ENCODE data around the gene HDAC4.

GRCh38 chr2:239204136-239204875, 196.5 kb downstream of the HDAC4 start:
- TF ChIP-seq CTCF (IDR thresholded peaks at IDR 0.05; ENCODE audit: insufficient read depth, low read length, poor library complexity, severe bottlenecking): no peak
- no peak for TF ChIP-seq EZH2phosphoT487 (conservative IDR thresholded peaks at IDR 0.05; ENCODE audit: low read length)
